GM12864 (cell line): ENCODE results near the gene CDH23.

Experiments used
- DNase-seq: peaks from one replicate; pipeline ENCODE4 v3.0.0-alpha.2; 2011; ENCODE audit warnings: low read depth
- H3K4me3 ChIP-seq: 2 replicates; pipeline ENCODE4 v1.5.1; 2011; ENCODE audit warnings: mild to moderate bottlenecking, low read depth, low read length, control low read depth
- CTCF ChIP-seq: IDR thresholded peaks from 2 replicates; pipeline ENCODE4 v1.5.1; 2011; ENCODE audit warnings: low read depth, mild to moderate bottlenecking, moderate library complexity, low read length, control low read depth, inconsistent platforms; ENCODE audit errors: missing control alignments

Gene CDH23

GRCh38 chr10:71842856-71843686, 446.4 kb downstream of the CDH23 start:
- no peak for TF ChIP-seq CTCF
- DNase-seq, result no peak
- no peak overlapping the region for H3K4me3 ChIP-seq

DNA sequence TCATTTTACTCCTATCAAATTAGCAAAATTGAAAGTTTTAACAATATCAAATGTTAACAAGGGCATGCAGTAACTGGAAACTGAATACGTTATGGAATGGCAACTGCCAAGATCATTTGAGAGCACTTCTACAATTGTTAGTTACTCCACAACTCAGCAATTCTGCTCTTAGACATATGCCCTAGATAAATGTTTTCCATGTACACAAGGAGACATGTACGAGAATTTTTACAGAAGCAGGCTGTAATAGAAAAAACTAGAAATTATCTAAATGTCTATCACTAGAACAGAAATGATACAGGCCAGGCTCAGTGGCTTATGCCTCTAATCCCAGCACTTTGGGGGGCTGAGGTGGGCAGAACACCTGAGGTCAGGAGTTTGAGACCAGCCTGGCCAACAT, 447.4 kb downstream of the CDH23 start:
- H3K4me3 ChIP-seq, result no peak overlapping the region
- TF ChIP-seq CTCF, result no peak
- no peak for DNase-seq

DNA sequence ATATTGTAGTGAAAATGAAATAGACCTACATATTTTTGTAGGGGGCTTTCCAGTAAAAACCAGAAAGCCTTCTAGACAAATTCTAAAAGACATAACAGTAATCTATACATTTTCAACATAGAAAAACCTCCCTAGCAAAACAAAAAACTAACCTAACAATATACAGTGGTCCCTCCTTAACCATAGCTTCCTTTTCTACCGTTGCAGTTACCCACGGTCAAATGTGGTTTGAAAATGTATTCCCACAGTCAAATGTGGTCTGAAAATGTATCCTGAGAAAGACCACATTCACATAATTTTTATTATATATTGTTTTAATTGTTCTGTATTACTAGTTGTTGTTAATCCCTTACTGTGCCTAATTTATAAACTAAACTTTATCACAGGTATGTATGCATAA, 448.0 kb downstream of the CDH23 start:
- no peak overlapping the region for H3K4me3 ChIP-seq
- DNase-seq, result no peak
- TF ChIP-seq CTCF, result no peak

DNA sequence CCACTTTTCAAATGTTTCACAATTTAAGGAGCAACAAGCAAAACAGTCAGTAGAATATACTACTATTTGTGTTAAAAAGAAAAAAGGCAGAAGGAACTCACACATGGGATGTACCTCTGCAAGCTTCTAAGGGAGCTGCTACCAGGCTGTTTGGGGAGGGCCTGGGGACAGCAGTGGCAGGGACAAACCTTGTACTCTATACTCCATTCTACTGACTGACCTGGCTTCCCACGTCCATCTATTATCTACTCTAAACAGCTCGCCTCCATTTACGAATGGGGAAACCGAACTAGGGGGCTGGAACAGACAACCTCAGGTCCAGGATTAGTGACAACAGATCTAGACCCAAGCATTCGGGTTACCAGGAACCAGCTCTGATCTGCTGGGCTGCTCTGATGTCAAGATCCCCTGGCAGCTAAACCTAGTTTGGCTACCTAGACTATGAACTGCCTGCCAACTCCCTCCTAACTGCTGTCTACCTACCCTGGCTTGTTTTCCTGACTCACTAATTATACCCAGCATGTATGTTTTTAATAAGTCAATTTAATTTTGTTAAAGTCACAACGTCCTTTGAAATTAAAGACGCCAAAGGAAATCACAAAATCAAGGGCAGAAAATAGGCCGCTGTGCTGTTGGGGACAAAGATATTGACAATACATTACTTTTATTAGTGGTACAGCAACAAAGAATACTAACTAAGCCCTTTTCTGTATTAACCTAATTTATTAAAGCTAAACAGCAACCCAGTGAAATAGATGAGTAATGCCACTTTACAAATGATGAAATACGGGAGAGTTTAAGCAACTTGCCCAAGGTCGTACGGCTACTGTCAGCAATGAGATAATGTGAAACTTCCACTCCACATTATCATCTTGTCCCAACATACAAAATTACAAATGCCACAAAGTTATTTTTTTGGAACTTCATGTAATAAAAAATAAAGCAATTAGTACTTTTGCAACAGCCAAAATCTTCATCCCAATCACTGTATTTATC, 449.0 kb downstream of the CDH23 start:
- no peak for TF ChIP-seq CTCF
- DNase-seq, result no peak
- H3K4me3 ChIP-seq, result no peak overlapping the region

DNA sequence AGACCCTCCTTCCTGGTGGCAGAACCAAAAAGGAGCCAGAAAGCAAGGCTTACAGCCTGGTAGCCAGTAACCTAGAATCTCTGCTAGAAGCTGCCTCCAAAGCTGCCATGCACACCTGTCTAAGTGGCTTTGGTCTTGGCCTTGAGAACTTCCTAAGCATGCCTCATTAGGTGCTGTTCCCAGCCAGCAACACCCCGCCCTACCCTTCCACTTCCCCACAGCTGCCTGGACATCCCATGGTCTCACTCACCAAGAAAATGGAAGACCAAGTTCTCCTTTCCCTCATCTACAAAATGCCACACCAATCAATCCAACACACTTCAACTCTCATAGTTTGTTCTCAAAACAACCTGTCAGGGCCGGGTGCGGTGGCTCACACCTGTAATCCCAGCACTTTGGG, 450.1 kb downstream of the CDH23 start:
- TF ChIP-seq CTCF, result no peak
- DNase-seq, result no peak
- H3K4me3 ChIP-seq, result no peak overlapping the region

DNA sequence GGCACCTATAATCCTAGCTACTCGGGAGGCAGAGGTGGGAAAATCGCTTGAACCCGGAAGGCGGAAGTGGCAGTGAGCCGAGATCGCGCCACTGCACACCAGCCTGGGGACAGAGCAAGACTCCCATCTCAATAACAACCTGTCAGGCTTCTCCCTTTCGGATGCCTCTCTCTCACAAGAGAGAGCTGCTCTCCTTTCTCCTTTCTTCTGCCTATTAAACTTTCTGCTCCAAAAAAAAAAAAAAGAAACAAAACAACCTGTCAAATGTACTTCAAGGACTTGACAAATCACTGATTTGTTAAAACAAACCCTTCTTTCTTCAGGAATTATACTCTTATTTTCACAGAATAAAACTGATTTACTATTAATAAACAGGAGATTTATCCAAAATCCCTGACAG, 450.7 kb downstream of the CDH23 start:
- no peak overlapping the region for H3K4me3 ChIP-seq
- TF ChIP-seq CTCF, result no peak
- DNase-seq, result no peak
